H9 (cell line): ENCODE results near the gene TSPYL2. TPM values are rescaled to one million over a fixed set of nuclear protein-coding genes. Genes with fewer than 3 reads are reported as not detected.

Experiments
- DNase-seq: peaks from one replicate; pipeline ENCODE4 v3.0.0-alpha.2; 2017
- H2AFZ ChIP-seq: one replicate; pipeline ENCODE4 v1.6.1; 2013; ENCODE audit warnings: mild to moderate bottlenecking, low read length, control low read depth, moderate library complexity
- H2AK5ac ChIP-seq: 2 replicates; pipeline ENCODE4 v1.6.1; 2013; ENCODE audit warnings: low read length, control low read depth, mixed read lengths; ENCODE audit not compliant: insufficient read length
- H2BK120ac ChIP-seq: one replicate; pipeline ENCODE4 v1.6.1; 2013; ENCODE audit warnings: low read depth, mild to moderate bottlenecking, low read length, control low read depth, inconsistent platforms; ENCODE audit not compliant: poor library complexity, severe bottlenecking
- H2BK12ac ChIP-seq: 2 replicates; pipeline ENCODE4 v1.6.1; 2013; ENCODE audit warnings: low read length, control low read depth, mixed read lengths, low read depth; ENCODE audit not compliant: insufficient read length
- H2BK15ac ChIP-seq: 2 replicates; pipeline ENCODE4 v1.6.1; 2013; ENCODE audit warnings: low read depth, low read length, control low read depth
- H2BK20ac ChIP-seq: one replicate; pipeline ENCODE4 v1.6.1; 2013; ENCODE audit warnings: low read depth, mild to moderate bottlenecking, low read length, control low read depth, inconsistent platforms; ENCODE audit not compliant: poor library complexity, severe bottlenecking
- H2BK5ac ChIP-seq: 2 replicates; pipeline ENCODE4 v1.6.1; 2013; ENCODE audit warnings: low read length, control low read depth, mixed read lengths; ENCODE audit not compliant: insufficient read length
- H3K14ac ChIP-seq: 2 replicates; pipeline ENCODE4 v1.6.1; 2013; ENCODE audit warnings: low read length, control low read depth; ENCODE audit not compliant: insufficient read depth
- H3K18ac ChIP-seq: 2 replicates; pipeline ENCODE4 v1.6.1; 2013; ENCODE audit warnings: low read depth, mild to moderate bottlenecking, mixed read lengths, low read length, control low read depth; ENCODE audit not compliant: insufficient read length
- H3K23ac ChIP-seq: 2 replicates; pipeline ENCODE4 v1.6.1; 2013; ENCODE audit warnings: low read length, control low read depth, mixed read lengths, low read depth; ENCODE audit not compliant: insufficient read length
- H3K23me2 ChIP-seq: 2 replicates; pipeline ENCODE4 v1.6.1; 2013; ENCODE audit warnings: low read depth, mild to moderate bottlenecking, mixed read lengths, low read length, control low read depth; ENCODE audit not compliant: insufficient read length, poor library complexity, severe bottlenecking
- H3K27ac ChIP-seq: 2 replicates; pipeline ENCODE4 v1.5.1; 2013; ENCODE audit warnings: low read length, control low read depth, mixed read lengths, low read depth; ENCODE audit not compliant: insufficient read length
- H3K27me3 ChIP-seq: 2 replicates; pipeline ENCODE4 v1.6.1; 2013; ENCODE audit warnings: low read length, control low read depth, inconsistent platforms; ENCODE audit not compliant: insufficient read depth
- H3K4ac ChIP-seq: 2 replicates; pipeline ENCODE4 v1.6.1; 2013; ENCODE audit warnings: low read depth, mild to moderate bottlenecking, control low read depth, inconsistent platforms, low read length, moderate library complexity
- H3K4me1 ChIP-seq: 2 replicates; pipeline ENCODE4 v1.6.1; 2013; ENCODE audit warnings: low read length, control low read depth, inconsistent platforms; ENCODE audit not compliant: insufficient read depth
- H3K4me2 ChIP-seq: 2 replicates; pipeline ENCODE4 v1.6.1; 2013; ENCODE audit warnings: low read length, control low read depth, mixed read lengths; ENCODE audit not compliant: insufficient read length, insufficient read depth
- H3K56ac ChIP-seq: 2 replicates; pipeline ENCODE4 v1.6.1; 2013; ENCODE audit warnings: low read depth, mild to moderate bottlenecking, mixed read lengths, low read length, control low read depth; ENCODE audit not compliant: insufficient read length
- H3K79me1 ChIP-seq: 2 replicates; pipeline ENCODE4 v1.6.1; 2013; ENCODE audit warnings: low read depth, mild to moderate bottlenecking, moderate library complexity, low read length, control low read depth, inconsistent platforms; ENCODE audit not compliant: insufficient read depth, poor library complexity, severe bottlenecking
- H3K79me2 ChIP-seq: 2 replicates; pipeline ENCODE4 v1.6.1; 2013; ENCODE audit warnings: low read length, control low read depth, inconsistent platforms; ENCODE audit not compliant: insufficient read depth
- H3K9ac ChIP-seq: 2 replicates; pipeline ENCODE4 v1.6.1; 2013; ENCODE audit warnings: low read length, control low read depth, mixed read lengths; ENCODE audit not compliant: insufficient read length; ENCODE audit errors: extremely low read depth
- H3K9me3 ChIP-seq: one replicate; pipeline ENCODE4 v1.6.1; 2013; ENCODE audit warnings: low read depth, low read length, inconsistent platforms; ENCODE audit not compliant: control insufficient read depth
- H3T11ph ChIP-seq: one replicate; pipeline ENCODE4 v1.6.1; 2013; ENCODE audit warnings: mild to moderate bottlenecking, low read length, control low read depth, inconsistent platforms
- H4K20me1 ChIP-seq: one replicate; pipeline ENCODE4 v1.6.1; 2013; ENCODE audit not compliant: control insufficient read depth, insufficient read length, insufficient read depth
- H4K5ac ChIP-seq: 2 replicates; pipeline ENCODE4 v1.6.1; 2013; ENCODE audit warnings: low read depth, mild to moderate bottlenecking, mixed read lengths, low read length, control low read depth; ENCODE audit not compliant: insufficient read length
- H4K8ac ChIP-seq: replicated peaks from 2 replicates; pipeline ENCODE4 v1.6.1; 2013; ENCODE audit warnings: low read length, control low read depth, mixed read lengths, low read depth; ENCODE audit not compliant: insufficient read length
- H4K91ac ChIP-seq: 2 replicates; pipeline ENCODE4 v1.6.1; 2013; ENCODE audit warnings: low read depth, mild to moderate bottlenecking, moderate library complexity, mixed read lengths, low read length, control low read depth; ENCODE audit not compliant: insufficient read length
- H3K27ac Mint-ChIP-seq, 3 experiments: 2 replicates in 2 of 3; 3 replicates in 1 of 3; pipeline ENCODE4 v1.8.0; 2020 to 2021; ENCODE audit warnings: mixed read lengths in 3 of 3, mild to moderate bottlenecking in 1 of 3, moderate library complexity in 1 of 3
- H3K27me3 Mint-ChIP-seq: 2 replicates; pipeline ENCODE4 v1.8.0; 2021; ENCODE audit warnings: low read depth, mild to moderate bottlenecking, moderate library complexity, mixed read lengths
- H3K36me3 Mint-ChIP-seq, 3 experiments: 2 replicates in 2 of 3; 3 replicates in 1 of 3; pipeline ENCODE4 v1.8.0; 2020 to 2021; ENCODE audit warnings: low read depth in 3 of 3, mixed read lengths in 3 of 3; ENCODE audit not compliant: insufficient read depth in 1 of 3
- H3K4me1 Mint-ChIP-seq, 2 experiments: 2 replicates each; pipeline ENCODE4 v1.8.0; 2020; ENCODE audit warnings: mixed read lengths in 2 of 2
- H3K4me3 Mint-ChIP-seq, 2 experiments: 2 replicates in 1 of 2; 3 replicates in 1 of 2; pipeline ENCODE4 v1.8.0; 2020 to 2021; ENCODE audit warnings: mild to moderate bottlenecking in 2 of 2, mixed read lengths in 2 of 2, moderate library complexity in 1 of 2
- H3K9me3 Mint-ChIP-seq, 2 experiments: 2 replicates in 1 of 2; 3 replicates in 1 of 2; pipeline ENCODE4 v1.8.0; 2020; ENCODE audit warnings: mild to moderate bottlenecking in 2 of 2, mixed read lengths in 2 of 2, moderate library complexity in 1 of 2
- CTCF ChIP-seq: fragments of 200-600 bp; sonication (generic); conservative IDR thresholded peaks from 3 replicates; pipeline ENCODE4 v1.8.0; 2021; ENCODE audit warnings: antibody characterized with exemption, mild to moderate bottlenecking
- WGBS: extraction: QIAGEN DNeasy Blood & Tissue Kit; methylation state at CpG from one replicate; pipeline ENCODE4 v1.1.7; 2013; ENCODE audit warnings: missing lambda C conversion rate, low lambda C conversion rate, mixed read lengths; ENCODE audit not compliant: insufficient read length; ENCODE audit errors: extremely low coverage; 5-methylcytosine and 5-hydroxymethylcytosine counted together
- total RNA-seq: library from RNA; stranded (reverse); gene quantifications from 2 replicates; pipeline ENCODE4 v1.2.1, GENCODE V29; 2021

Gene TSPYL2
- total RNA-seq, 1 experiment from 2014 or later = 24.6 TPM

GRCh38 chrX:53122013-53122412 is 39.8 kb downstream of the TSPYL2 start:
- no peak overlapping the region for H3K18ac ChIP-seq
- H3K9me3 ChIP-seq = peaks cover 32% of the 10 kb centered on the region
- no CpG with 5 or more reads among the region's 1 CpG for WGBS
- no peaks in the 10 kb centered on the region for H3K27me3 ChIP-seq
- H2BK15ac ChIP-seq = no peak overlapping the region
- Mint-ChIP-seq H3K36me3 (peaks cover 10 to 15% (median 11%) of the 10 kb centered on the region in 3 experiments; a peak in 5 of 7 replicates), H3K27me3 (no peaks in the 10 kb centered on the region), H3K4me3 (no peak overlapping the region), H3K9me3 (peaks cover 61 to 64% of the 10 kb centered on the region in 2 experiments), H3K27ac (no peak overlapping the region), H3K4me1 (no peaks in the 10 kb centered on the region)
- no peak overlapping the region for H3K14ac ChIP-seq
- no peak overlapping the region for H2AK5ac ChIP-seq
- no peaks in the 10 kb centered on the region for H3K79me1 ChIP-seq
- H3T11ph ChIP-seq = no peak overlapping the region
- no peak overlapping the region for H2AFZ ChIP-seq
- no peak overlapping the region for H2BK20ac ChIP-seq
- H2BK5ac ChIP-seq = no peak overlapping the region
- no peak overlapping the region for H3K9ac ChIP-seq
- H2BK12ac ChIP-seq = no peak overlapping the region
- H3K23ac ChIP-seq = no peak overlapping the region
- H3K56ac ChIP-seq = no peak overlapping the region
- DNase-seq = no peak
- no peaks in the 10 kb centered on the region for H3K79me2 ChIP-seq
- no peak overlapping the region for H4K91ac ChIP-seq
- no peak for TF ChIP-seq CTCF
- no peak overlapping the region for H4K8ac ChIP-seq
- no peaks in the 10 kb centered on the region for H3K4me1 ChIP-seq
- no peak overlapping the region for H3K4ac ChIP-seq
- no peak overlapping the region for H2BK120ac ChIP-seq
- H4K5ac ChIP-seq = no peak overlapping the region
- no peaks in the 10 kb centered on the region for H3K23me2 ChIP-seq
- no peak overlapping the region for H3K27ac ChIP-seq
- no peak overlapping the region for H3K4me2 ChIP-seq
- H4K20me1 ChIP-seq = no peaks in the 10 kb centered on the region
